ENCODE measurements around the gene DAB2. TPM values are rescaled to one million over a fixed set of nuclear protein-coding genes. Genes with fewer than 3 reads are reported as not detected.
"Not testable (repeated sequence)": the region's sequence is repeated elsewhere in the genome, so short reads cannot be mapped to it uniquely, and the experiment has no call there.

DAB2 gene
- total and polyA plus RNA-seq, 3 experiments from 2014 or later = 0.68 to 2.7 (median 2.0) TPM

DNA sequence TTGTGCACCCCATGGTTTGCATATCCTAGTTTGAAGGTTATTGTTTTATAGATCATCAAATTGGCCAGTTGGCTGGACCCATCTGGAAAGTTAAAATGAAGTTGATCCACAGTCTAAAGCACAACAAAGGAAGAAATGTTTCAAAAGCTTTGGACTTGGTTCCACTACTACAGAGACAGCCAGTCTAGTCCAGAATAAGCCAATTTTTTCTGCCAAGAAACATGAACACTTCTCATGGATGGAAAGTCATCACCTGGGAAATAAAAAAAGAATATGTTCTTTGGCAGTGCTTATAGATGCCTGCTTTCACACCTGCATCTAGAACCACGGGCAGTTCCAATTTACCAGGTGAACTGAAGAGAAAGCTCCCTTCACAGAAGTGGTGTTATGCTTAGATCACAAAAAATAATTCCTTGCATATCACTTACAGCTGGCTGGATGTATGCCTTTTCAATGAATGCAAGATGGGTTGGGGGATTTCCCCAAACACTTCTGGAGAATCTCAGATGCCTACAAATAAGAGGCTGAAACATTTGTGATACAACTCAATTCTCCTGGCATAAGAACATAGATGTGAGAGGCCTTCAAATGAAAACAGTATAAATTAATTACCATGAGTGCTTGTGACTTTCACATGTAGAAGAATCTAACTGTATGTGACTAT lies 87.4 kb downstream of the DAB2 start:
- Histone ChIP-seq H3K27me3 (ENCODE audit: insufficient read depth, low read length, poor library complexity, severe bottlenecking) (no peaks in the 10 kb centered on the region), H3K4me1 (ENCODE audit: insufficient read depth, low read length) (no peaks in the 10 kb centered on the region), H3K27ac (ENCODE audit: low read depth, low read length) (no peak overlapping the region), H3K4me3 (ENCODE audit: low read length) (no peak overlapping the region), H3K9me3 (ENCODE audit: low read length) (no peaks in the 10 kb centered on the region), H3K36me3 (ENCODE audit: insufficient read depth, low read length) (no peaks in the 10 kb centered on the region)
- Mint-ChIP-seq H3K36me3 (peaks cover 0 to 12% (median 0%) of the 10 kb centered on the region in 3 donors), H3K4me1 (no peaks in the 10 kb centered on the region), H3K9me3 (peaks cover 0 to 3% (median 0%) of the 10 kb centered on the region in 5 donors), H3K27me3 (peaks cover 4 to 28% of the 10 kb centered on the region in 2 donors), H3K27ac (no peak overlapping the region), H3K4me3 (no peak overlapping the region)
- POLR2A ChIA-PET = no interaction called here
- CTCF ChIA-PET = no interaction called here
- DNase-seq = no peak

DNA sequence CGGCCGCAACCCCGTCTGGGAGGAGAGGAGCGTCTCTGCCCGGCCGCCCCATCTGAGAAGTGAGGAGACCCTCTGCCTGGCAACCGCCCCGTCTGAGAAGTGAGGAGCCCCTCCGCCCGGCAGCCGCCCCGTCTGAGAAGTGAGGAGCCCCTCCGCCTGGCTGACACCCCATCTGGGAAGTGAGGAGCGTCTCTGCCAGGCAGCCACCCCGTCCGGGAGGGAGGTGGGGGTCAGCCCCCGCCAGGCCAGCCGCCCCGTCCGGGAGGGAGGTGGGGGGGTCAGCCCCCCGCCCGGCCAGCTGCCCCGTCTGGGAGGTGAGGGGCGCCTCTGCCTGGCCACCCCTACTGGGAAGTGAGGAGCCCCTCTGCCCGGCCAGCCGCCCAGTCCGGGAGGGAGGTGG lies 90.5 kb downstream of the DAB2 start:
- H3K4me1 Mint-ChIP-seq; H3K27me3 Mint-ChIP-seq; H3K36me3 ChIP-seq (ENCODE audit: insufficient read depth, low read length); H3K27ac ChIP-seq (ENCODE audit: low read depth, low read length); CTCF ChIA-PET; H3K4me3 ChIP-seq (ENCODE audit: low read length); H3K4me3 Mint-ChIP-seq; H3K27ac Mint-ChIP-seq; H3K27me3 ChIP-seq (ENCODE audit: insufficient read depth, low read length, poor library complexity, severe bottlenecking); H3K9me3 Mint-ChIP-seq; H3K4me1 ChIP-seq (ENCODE audit: insufficient read depth, low read length); POLR2A ChIA-PET; H3K36me3 Mint-ChIP-seq; H3K9me3 ChIP-seq (ENCODE audit: low read length); DNase-seq: not testable (repeated sequence)

DNA sequence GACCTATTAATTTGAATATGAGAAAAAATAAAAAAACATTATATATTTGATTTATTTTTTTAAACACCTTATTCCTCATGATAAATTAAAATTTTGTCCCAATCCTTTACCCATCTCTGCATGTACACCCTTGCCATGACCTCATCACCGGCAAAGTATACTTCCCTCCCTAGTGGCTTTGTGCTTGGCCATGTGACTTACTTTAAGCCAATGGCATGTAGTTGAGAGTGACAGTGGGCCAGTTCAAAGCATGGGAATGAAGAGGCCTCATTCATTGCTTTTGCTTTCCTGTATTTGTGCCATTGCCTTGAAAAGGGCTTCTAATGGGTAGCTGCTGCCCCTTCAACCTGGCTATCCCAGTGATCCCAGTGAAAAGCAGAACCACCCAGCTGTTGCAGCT lies 91.7 kb downstream of the DAB2 start:
- Histone ChIP-seq H3K27me3 (ENCODE audit: insufficient read depth, low read length, poor library complexity, severe bottlenecking) (no peaks in the 10 kb centered on the region), H3K4me3 (ENCODE audit: low read length) (no peak overlapping the region), H3K9me3 (ENCODE audit: low read length) (no peaks in the 10 kb centered on the region), H3K36me3 (ENCODE audit: insufficient read depth, low read length) (no peaks in the 10 kb centered on the region), H3K4me1 (ENCODE audit: insufficient read depth, low read length) (no peaks in the 10 kb centered on the region), H3K27ac (ENCODE audit: low read depth, low read length) (no peak overlapping the region)
- DNase-seq = no peak
- H3K4me1 Mint-ChIP-seq = no peaks in the 10 kb centered on the region
- H3K27me3 Mint-ChIP-seq = peaks cover 0 to 4% of the 10 kb centered on the region in 2 donors
- H3K36me3 Mint-ChIP-seq = peaks cover 0 to 4% (median 0%) of the 10 kb centered on the region in 3 donors
- no peak overlapping the region for H3K4me3 Mint-ChIP-seq
- POLR2A ChIA-PET = no interaction called here
- H3K27ac Mint-ChIP-seq = no peak overlapping the region
- H3K9me3 Mint-ChIP-seq = peaks cover 0 to 3% (median 0%) of the 10 kb centered on the region in 5 donors
- CTCF ChIA-PET = no interaction called here

DNA sequence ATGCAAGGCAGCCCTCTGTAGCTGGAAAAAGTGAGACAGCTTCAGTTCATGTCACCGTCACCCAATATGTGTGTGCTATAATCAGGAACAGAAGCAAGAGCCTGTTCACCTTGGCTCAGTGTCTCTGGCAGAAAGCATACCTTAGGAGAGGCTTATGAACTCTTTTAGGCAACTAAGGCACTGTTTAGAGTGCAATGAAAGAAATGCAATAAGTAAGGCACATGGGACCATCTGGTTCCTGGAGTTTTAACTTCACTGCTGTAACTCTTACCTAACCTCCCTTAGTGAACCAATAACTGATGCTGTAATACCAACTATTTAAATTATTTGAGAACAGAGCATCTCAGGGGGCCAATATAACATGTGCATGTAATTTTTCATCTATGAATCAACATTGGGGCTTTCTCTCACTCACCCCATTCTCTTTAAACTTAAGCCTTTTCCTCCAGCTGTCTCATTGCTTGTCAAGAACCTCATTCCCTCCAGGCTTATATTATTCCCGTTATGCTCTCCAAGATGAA lies 92.9 kb downstream of the DAB2 start:
- Mint-ChIP-seq H3K4me3 (no peak overlapping the region), H3K27ac (no peak overlapping the region), H3K4me1 (no peaks in the 10 kb centered on the region), H3K9me3 (peaks cover 0 to 3% (median 0%) of the 10 kb centered on the region in 5 donors), H3K36me3 (peaks cover 0 to 4% (median 0%) of the 10 kb centered on the region in 3 donors), H3K27me3 (peaks cover 0 to 4% of the 10 kb centered on the region in 2 donors)
- Histone ChIP-seq H3K27me3 (ENCODE audit: insufficient read depth, low read length, poor library complexity, severe bottlenecking) (no peaks in the 10 kb centered on the region), H3K27ac (ENCODE audit: low read depth, low read length) (no peak overlapping the region), H3K9me3 (ENCODE audit: low read length) (no peaks in the 10 kb centered on the region), H3K36me3 (ENCODE audit: insufficient read depth, low read length) (no peaks in the 10 kb centered on the region), H3K4me3 (ENCODE audit: low read length) (no peak overlapping the region), H3K4me1 (ENCODE audit: insufficient read depth, low read length) (no peaks in the 10 kb centered on the region)
- no peak for DNase-seq
- CTCF ChIA-PET = no interaction called here
- POLR2A ChIA-PET = no interaction called here

DNA sequence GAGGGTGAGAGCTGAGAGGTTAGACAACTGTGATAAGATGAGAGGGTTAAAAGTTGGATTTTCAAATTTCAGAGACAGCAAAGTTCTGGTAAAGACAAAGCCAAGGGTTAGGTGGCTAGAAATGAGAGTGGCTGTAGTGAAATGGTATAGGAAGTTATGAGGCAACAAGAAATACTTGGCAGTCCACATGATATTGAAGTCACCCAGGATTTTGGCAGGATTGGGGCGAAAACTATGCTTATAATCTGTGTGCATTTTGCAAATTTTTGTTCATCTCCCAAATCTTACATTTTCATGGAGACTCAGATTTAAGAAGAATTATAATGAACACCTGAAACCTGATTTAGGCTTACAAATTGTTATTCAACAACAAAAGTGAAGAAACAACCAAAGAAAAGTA lies 96.0 kb downstream of the DAB2 start:
- Mint-ChIP-seq H3K4me1 (no peaks in the 10 kb centered on the region), H3K27ac (no peak overlapping the region), H3K4me3 (no peak overlapping the region), H3K36me3 (no peaks in the 10 kb centered on the region), H3K9me3 (no peaks in the 10 kb centered on the region), H3K27me3 (no peaks in the 10 kb centered on the region)
- H3K9me3 ChIP-seq (ENCODE audit: low read length) = no peaks in the 10 kb centered on the region
- DNase-seq = no peak
- H3K27ac ChIP-seq (ENCODE audit: low read depth, low read length) = no peak overlapping the region
- H3K27me3 ChIP-seq (ENCODE audit: insufficient read depth, low read length, poor library complexity, severe bottlenecking) = no peaks in the 10 kb centered on the region
- POLR2A ChIA-PET = no interaction called here
- no peak overlapping the region for H3K4me3 ChIP-seq (ENCODE audit: low read length)
- no peaks in the 10 kb centered on the region for H3K4me1 ChIP-seq (ENCODE audit: insufficient read depth, low read length)
- CTCF ChIA-PET = no interaction called here
- no peaks in the 10 kb centered on the region for H3K36me3 ChIP-seq (ENCODE audit: insufficient read depth, low read length)

DNA sequence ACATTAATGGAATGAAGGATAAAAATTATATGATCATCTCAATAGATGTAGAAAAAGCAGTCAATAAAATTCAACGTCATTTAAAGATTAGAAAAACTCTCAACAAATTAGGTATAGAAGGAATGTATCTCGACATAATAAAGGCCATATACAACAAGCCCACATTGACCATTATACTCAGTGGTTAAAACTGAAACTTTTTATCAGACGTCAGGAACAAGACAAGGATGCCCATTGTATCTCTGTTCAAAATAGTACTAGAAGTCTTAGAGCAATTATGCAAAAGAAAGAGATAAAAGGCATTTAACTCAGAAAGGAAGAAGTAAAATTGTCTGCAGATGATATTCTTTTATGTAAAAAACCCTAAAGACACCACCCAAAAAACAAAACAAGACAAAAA lies 101.2 kb downstream of the DAB2 start:
- H3K9me3 ChIP-seq (ENCODE audit: low read length) = no peaks in the 10 kb centered on the region
- Mint-ChIP-seq H3K9me3 (peaks cover 0 to 3% (median 0%) of the 10 kb centered on the region in 5 donors), H3K4me1 (no peaks in the 10 kb centered on the region), H3K27me3 (peaks cover 8 to 29% of the 10 kb centered on the region in 2 donors), H3K36me3 (peaks cover 0 to 4% (median 0%) of the 10 kb centered on the region in 3 donors), H3K4me3 (no peak overlapping the region), H3K27ac (no peak overlapping the region)
- H3K4me3 ChIP-seq (ENCODE audit: low read length) = no peak overlapping the region
- no peak overlapping the region for H3K27ac ChIP-seq (ENCODE audit: low read depth, low read length)
- no peaks in the 10 kb centered on the region for H3K36me3 ChIP-seq (ENCODE audit: insufficient read depth, low read length)
- ChIA-PET POLR2A (no interaction called here), CTCF (no interaction called here)
- H3K27me3 ChIP-seq (ENCODE audit: insufficient read depth, low read length, poor library complexity, severe bottlenecking) = no peaks in the 10 kb centered on the region
- no peak for DNase-seq
- no peaks in the 10 kb centered on the region for H3K4me1 ChIP-seq (ENCODE audit: insufficient read depth, low read length)

Other genes starting within 250 kb of the DAB2 start
- gene FYB1, start 205.4 kb downstream of the DAB2 start, total RNA-seq = 10 to 100 TPM; 75.9 to 84.2 TPM
- gene FYB1, start 205.4 kb downstream of the DAB2 start, polyA plus RNA-seq = 282 TPM
- not detected for gene C9, start 60.5 kb downstream of the DAB2 start, total RNA-seq
- not detected for gene C9, start 60.5 kb downstream of the DAB2 start, polyA plus RNA-seq

Measured in CD8-positive, alpha-beta memory T cell (primary cell).